Psoas muscle (tissue), 8 donors: Measurements from ENCODE around the gene TMEM235. TPM values are rescaled to one million over a fixed set of nuclear protein-coding genes. Genes with fewer than 3 reads are reported as not detected.
"Not testable (repeated sequence)": the region's sequence is repeated elsewhere in the genome, so short reads cannot be mapped to it uniquely, and the experiment has no call there.

Source experiments
- ATAC-seq, 4 donors: fragments of 200-7000 bp; cut with Tn5 transposase; one replicate each; pipeline ENCODE4 v1.9.1; 2020; ENCODE audit warnings: moderate library complexity in 3 of 4, mild to moderate bottlenecking in 2 of 4
- DNase-seq, 2 donors: peaks; one replicate each; pipeline ENCODE4 v3.0.0-alpha.2; 2020
- H3K27ac ChIP-seq: fragments of 200-600 bp; one replicate; pipeline ENCODE4 v1.8.0; 2022
- H3K27me3 ChIP-seq, 3 donors: fragments of 200-600 bp in 1 of 3; one replicate each; pipeline versions ENCODE4 v1.6.1 to v1.8.0; 2013 to 2022; ENCODE audit warnings: low read length in 2 of 3, mild to moderate bottlenecking in 2 of 3, moderate library complexity in 1 of 3; ENCODE audit not compliant: insufficient read depth in 3 of 3
- H3K36me3 ChIP-seq, 2 donors: fragments of 200-600 bp in 1 of 2; one replicate each; pipeline versions ENCODE4 v1.6.1 to v1.8.0; 2013 to 2022; ENCODE audit warnings: low read depth in 1 of 2, mild to moderate bottlenecking in 1 of 2, moderate library complexity in 1 of 2; ENCODE audit not compliant: insufficient read depth in 1 of 2
- H3K4me1 ChIP-seq: fragments of 200-600 bp; one replicate; pipeline ENCODE4 v1.8.0; 2022
- H3K4me3 ChIP-seq: fragments of 200-600 bp; one replicate; pipeline ENCODE4 v1.8.0; 2022; ENCODE audit warnings: mild to moderate bottlenecking
- H3K9me3 ChIP-seq: fragments of 200-600 bp; one replicate; pipeline ENCODE4 v1.8.0; 2022
- WGBS, 3 donors: extraction: QIAGEN DNeasy Blood & Tissue Kit; methylation state at CpG; one replicate each; pipeline versions ENCODE4 v1.1.6 to v1.1.7; 2013; 5-methylcytosine and 5-hydroxymethylcytosine counted together
- intact Hi-C, 2 donors: fragments of 100-400 bp; cut with DNase I; formaldehyde crosslinking; loops; one replicate each; pipeline versions ENCODE4 v1.11.0 to v1.14.2; 2022
- polyA plus RNA-seq, 3 donors: library from polyadenylated mRNA; stranded (reverse); fragments of 200-250 nt; gene quantifications; one replicate each; pipeline ENCODE4 v1.2.3, GENCODE V29; 2013
- total RNA-seq, 4 donors: library from RNA; stranded (reverse); fragmentation: NEBNext Ultra II Directional in 2 of 4; extraction: Animal tissue kit (Norgen Biotek cat#: 25700) in 2 of 4; gene quantifications; one replicate each; pipeline versions ENCODE4 v1.2.1 to v1.2.4, GENCODE V29; 2021 to 2023
- TF ChIP-seq, protein P1 (sequence below): fragments of 200-600 bp; IDR thresholded peaks from one replicate; pipeline ENCODE4 v1.8.0; 2022; ENCODE audit warnings: antibody characterized with exemption
- donor health status: healthy with polysubstance abuse.
- donor health status: DM: no; HTN: no; CAD: no; lungs with moderate emphysema.
- donor health status: Bipolar disorder and iron deficiency.
- donor health status: healthy.
- donor health status: DM: yes; HTN: yes; CAD: no.
- donor health status: DM: no; HTN: no; CAD: no.
- donor health status: DM: no; HTN: no; CAD: no.
- donor health status: DM: yes; HTN: yes; CAD: no.

TMEM235 gene
- total and polyA plus RNA-seq, 7 donors = not detected

DNA sequence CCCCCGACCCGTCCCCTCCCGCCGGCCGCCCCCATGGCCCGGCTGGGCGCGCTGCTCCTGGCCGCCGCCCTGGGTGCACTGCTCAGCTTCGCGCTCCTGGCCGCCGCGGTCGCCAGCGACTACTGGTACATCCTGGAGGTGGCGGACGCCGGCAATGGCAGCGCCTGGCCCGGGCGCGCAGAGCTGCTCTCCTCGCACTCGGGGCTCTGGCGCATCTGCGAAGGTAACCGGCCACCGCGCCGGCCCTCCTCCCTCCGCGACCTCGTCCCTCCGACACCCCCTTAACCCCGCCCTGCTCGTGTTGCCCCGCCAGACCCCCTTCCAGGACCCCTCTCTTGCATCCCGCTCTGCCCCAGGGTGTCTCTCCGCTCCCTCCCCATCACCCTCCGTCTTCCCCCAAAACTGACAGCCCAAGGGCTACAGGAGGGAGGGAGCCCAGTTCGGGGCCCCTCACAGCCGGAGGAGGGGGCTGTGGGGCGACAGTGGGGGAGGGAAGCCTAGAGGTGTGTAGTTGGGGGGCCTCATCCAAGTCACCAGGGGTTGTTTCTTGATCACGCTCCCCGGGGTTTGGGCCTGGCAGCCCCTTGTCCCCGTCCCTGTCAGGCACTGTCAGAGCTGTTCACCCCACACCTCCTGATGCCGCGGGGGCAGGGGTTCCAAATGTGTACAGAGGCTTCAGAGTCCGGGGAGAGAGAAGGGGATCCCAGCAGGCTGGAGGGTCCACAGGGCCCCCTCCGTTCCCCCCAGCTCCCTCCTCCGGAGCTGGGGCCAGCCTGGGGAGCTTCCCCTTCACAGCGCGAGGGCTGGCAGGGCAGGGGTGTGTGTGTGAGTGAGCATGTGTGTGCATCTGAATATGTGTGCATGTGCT is 794 bp downstream of the TMEM235 start:
- no peaks in the 10 kb centered on the region for H3K4me1 ChIP-seq
- intact Hi-C loops = no loop called here
- H3K9me3 ChIP-seq = no peaks in the 10 kb centered on the region
- TF ChIP-seq, protein P1, sequence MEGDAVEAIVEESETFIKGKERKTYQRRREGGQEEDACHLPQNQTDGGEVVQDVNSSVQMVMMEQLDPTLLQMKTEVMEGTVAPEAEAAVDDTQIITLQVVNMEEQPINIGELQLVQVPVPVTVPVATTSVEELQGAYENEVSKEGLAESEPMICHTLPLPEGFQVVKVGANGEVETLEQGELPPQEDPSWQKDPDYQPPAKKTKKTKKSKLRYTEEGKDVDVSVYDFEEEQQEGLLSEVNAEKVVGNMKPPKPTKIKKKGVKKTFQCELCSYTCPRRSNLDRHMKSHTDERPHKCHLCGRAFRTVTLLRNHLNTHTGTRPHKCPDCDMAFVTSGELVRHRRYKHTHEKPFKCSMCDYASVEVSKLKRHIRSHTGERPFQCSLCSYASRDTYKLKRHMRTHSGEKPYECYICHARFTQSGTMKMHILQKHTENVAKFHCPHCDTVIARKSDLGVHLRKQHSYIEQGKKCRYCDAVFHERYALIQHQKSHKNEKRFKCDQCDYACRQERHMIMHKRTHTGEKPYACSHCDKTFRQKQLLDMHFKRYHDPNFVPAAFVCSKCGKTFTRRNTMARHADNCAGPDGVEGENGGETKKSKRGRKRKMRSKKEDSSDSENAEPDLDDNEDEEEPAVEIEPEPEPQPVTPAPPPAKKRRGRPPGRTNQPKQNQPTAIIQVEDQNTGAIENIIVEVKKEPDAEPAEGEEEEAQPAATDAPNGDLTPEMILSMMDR = no peak
- DNase-seq (no peak), ATAC-seq (no peak)
- H3K36me3 ChIP-seq = no peaks in the 10 kb centered on the region
- H3K27ac ChIP-seq = no peak overlapping the region
- WGBS, 3 donors = 23 to 36% (median 35%) methylated on average over 29 to 55 of the region's 55 CpGs
- peaks cover 0 to 35% (median 20%) of the 10 kb centered on the region in 3 donors for H3K27me3 ChIP-seq
- H3K4me3 ChIP-seq = no peak overlapping the region

DNA sequence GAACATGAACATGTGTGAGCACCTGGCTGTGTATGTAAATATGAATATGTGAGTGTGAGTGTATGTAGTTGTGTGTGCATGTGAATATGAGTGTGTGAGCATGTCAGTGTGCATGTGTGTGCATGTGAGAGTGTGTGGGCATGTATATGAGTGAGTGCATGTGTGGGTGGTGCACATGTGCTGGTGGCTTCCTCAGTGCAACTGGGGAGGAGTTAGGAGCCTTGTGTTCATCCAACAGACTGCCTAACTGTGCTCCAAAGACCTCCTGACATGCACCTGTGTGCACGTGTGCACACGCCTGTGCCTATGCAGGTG is 1.4 kb downstream of the TMEM235 start:
- DNase-seq (no peak), ATAC-seq (no peak)
- 90 to 100% (median 95%) methylated on average over 2 of the region's 2 CpGs for WGBS, 3 donors
- Histone ChIP-seq H3K27me3 (peaks cover 0 to 35% (median 20%) of the 10 kb centered on the region in 3 donors), H3K4me1 (no peaks in the 10 kb centered on the region), H3K36me3 (no peaks in the 10 kb centered on the region), H3K9me3 (no peaks in the 10 kb centered on the region), H3K4me3 (no peak overlapping the region), H3K27ac (no peak overlapping the region)
- TF ChIP-seq, protein P1 = no peak
- intact Hi-C loops = no loop called here

DNA sequence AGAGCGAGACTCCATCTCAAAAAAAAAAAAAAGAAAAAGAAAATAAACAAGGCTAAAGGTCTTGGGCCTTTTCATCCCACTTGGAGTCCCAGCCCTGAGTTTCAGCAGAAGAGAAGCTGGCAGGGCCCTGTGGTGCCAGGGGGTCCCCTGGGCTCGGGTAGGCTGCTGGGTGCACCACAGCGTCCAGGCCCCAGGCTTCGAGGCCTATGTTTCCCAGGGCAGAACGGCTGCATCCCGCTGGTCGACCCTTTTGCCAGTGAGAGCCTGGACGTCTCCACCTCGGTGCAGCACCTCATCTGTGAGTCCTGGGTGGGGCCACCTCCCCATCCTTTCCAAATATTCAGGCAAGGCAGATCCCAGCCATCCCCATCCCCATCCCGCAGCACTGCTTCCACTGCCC is 2.2 kb downstream of the TMEM235 start:
- no peak for ATAC-seq

DNA sequence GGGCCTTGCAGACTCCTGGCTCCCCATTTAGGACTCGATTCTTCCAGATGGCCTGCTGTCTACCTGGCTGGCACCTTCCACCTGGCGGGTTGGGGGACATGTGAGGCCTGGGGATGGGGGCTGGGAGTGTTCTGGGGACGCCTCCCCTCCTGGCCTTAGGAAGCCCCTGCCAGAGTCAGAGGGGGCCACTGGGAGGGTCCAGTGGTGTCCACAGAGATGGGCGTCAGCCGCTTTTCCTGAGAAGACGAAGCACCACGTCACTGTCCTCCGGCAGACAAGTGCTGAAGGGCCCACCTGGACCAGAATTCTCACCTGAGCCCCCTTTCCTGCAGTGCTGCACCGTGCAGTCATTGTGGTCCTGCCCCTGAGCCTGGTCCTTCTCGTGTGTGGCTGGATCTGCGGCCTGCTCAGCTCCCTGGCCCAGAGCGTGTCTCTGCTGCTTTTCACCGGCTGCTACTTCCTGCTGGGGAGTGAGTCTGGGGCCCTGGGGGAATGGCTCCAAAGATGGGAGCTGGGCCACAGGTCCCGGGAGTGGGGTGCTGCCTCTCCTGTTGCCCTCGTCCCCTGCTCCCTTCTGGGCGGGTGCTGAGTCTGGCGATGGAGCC is 2.9 kb downstream of the TMEM235 start:
- DNase-seq = no peak
- Histone ChIP-seq H3K4me1 (no peaks in the 10 kb centered on the region), H3K4me3 (no peak overlapping the region), H3K9me3 (no peaks in the 10 kb centered on the region), H3K36me3 (no peaks in the 10 kb centered on the region), H3K27me3 (peaks cover 0 to 33% (median 20%) of the 10 kb centered on the region in 3 donors), H3K27ac (no peak overlapping the region)
- no peak for ATAC-seq
- 83 to 87% (median 86%) methylated on average over 17 of the region's 17 CpGs for WGBS, 3 donors
- TF ChIP-seq, protein P1 = no peak
- intact Hi-C loops = no loop called here

More for the DNA sequence above, 2.2 kb downstream of the TMEM235 start:
- H3K27me3 ChIP-seq = peaks cover 0 to 35% (median 20%) of the 10 kb centered on the region in 3 donors
- no peak for DNase-seq
- H3K9me3 ChIP-seq = no peaks in the 10 kb centered on the region
- H3K27ac ChIP-seq = no peak overlapping the region
- H3K4me3 ChIP-seq = no peak overlapping the region
- H3K36me3 ChIP-seq = no peaks in the 10 kb centered on the region
- TF ChIP-seq, protein P1 = no peak
- no peaks in the 10 kb centered on the region for H3K4me1 ChIP-seq
- intact Hi-C loops = no loop called here
- 88 to 91% (median 91%) methylated on average over 9 to 10 of the region's 10 CpGs for WGBS, 3 donors

DNA sequence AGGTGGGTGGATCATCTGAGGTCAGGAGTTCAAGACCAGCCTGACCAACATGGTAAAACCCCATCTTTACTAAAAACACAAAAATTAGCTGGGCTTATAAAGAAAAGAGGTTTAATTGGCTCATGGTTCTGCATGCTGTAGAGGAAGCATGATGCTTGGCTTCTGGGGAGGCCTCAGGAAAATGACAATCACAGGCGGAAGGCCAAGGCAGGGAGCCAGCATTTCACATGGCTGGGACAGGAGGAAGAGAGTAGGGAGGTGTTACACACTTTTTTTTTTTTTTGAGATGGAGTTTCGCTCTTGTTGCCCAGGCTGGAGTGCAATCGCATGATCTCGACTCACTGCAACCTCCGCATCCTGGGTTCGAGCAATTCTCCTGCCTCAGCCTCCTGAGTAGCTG is 3.6 kb downstream of the TMEM235 start:
- ATAC-seq, H3K36me3 ChIP-seq, H3K9me3 ChIP-seq, H3K4me3 ChIP-seq, intact Hi-C loops, DNase-seq, H3K4me1 ChIP-seq, H3K27ac ChIP-seq: not testable (repeated sequence)
- WGBS, 3 donors = 58 to 67% (median 61%) methylated on average over 5 to 6 of the region's 6 CpGs
- peaks cover 0 to 30% (median 18%) of the 10 kb centered on the region in 3 donors for H3K27me3 ChIP-seq
